Stomach (tissue), 9 donors: ENCODE results near the gene FAM234B. TPM values are rescaled to one million over a fixed set of nuclear protein-coding genes. Genes with fewer than 3 reads are reported as not detected.

Experiments used
- DNase-seq, 2 donors: peaks; one replicate each; pipeline versions ENCODE4 v3.0.0 to v3.0.0-alpha.2; 2013 to 2019
- H3K27ac ChIP-seq, 5 donors: fragments of 200-600 bp in 4 of 5; sonication (generic) in 4 of 5; one replicate each; pipeline ENCODE4 v1.5.1; 2013 to 2019; ENCODE audit warnings: mild to moderate bottlenecking in 1 of 5, moderate library complexity in 1 of 5
- H3K27me3 ChIP-seq, 3 donors: fragments of 200-600 bp; sonication (generic); one replicate each; pipeline ENCODE4 v1.5.1; 2017 to 2019; ENCODE audit warnings: mixed run types in 1 of 3
- H3K36me3 ChIP-seq, 4 donors: fragments of 200-600 bp; sonication (generic); 1 replicate in 3 of 4; 2 replicates in 1 of 4; pipeline ENCODE4 v1.5.1; 2016 to 2019
- H3K4me1 ChIP-seq, 4 donors: fragments of 200-600 bp; sonication (generic); one replicate each; pipeline ENCODE4 v1.5.1; 2016 to 2019
- H3K4me3 ChIP-seq, 4 donors: fragments of 200-600 bp; sonication (generic) in 3 of 4; one replicate each; pipeline ENCODE4 v1.5.1; 2016 to 2019; ENCODE audit warnings: mild to moderate bottlenecking in 1 of 4
- H3K9me3 ChIP-seq, 4 donors: fragments of 200-600 bp; sonication (generic); one replicate each; pipeline ENCODE4 v1.5.1; 2016 to 2019
- EP300 ChIP-seq: sonication (generic); formaldehyde crosslinking; IDR thresholded peaks from one replicate; pipeline ENCODE4 v1.6.1; 2017; ENCODE audit warnings: antibody characterized with exemption
- POLR2A ChIP-seq, 4 donors: fragments of 450-650 bp; IDR thresholded peaks; one replicate each; pipeline ENCODE4 v1.6.1; 2016; ENCODE audit warnings: antibody characterized with exemption in 4 of 4, control low read depth in 2 of 4, mild to moderate bottlenecking in 1 of 4, moderate library complexity in 1 of 4
- POLR2AphosphoS5 ChIP-seq, 3 donors: sonication (generic); formaldehyde crosslinking; IDR thresholded peaks; one replicate each; pipeline ENCODE4 v1.6.1; 2016; ENCODE audit warnings: antibody characterized with exemption in 3 of 3
- WGBS, 5 donors: extraction: QIAGEN DNeasy Blood & Tissue Kit in 3 of 5; methylation state at CpG; one replicate each; pipeline versions ENCODE4 v1.1.5 to v1.1.7; 2013 to 2018; 5-methylcytosine and 5-hydroxymethylcytosine counted together
- intact Hi-C: fragments of 100-400 bp; cut with DNase I; formaldehyde crosslinking; loops from one replicate; pipeline ENCODE4 v1.15.1; 2023; ENCODE audit warnings: low total_unique reads
- polyA plus RNA-seq, 3 donors: library from polyadenylated mRNA; stranded (reverse); fragments of 200-250 nt; gene quantifications; one replicate each; pipeline ENCODE4 v1.2.3, GENCODE V29; 2013
- total RNA-seq, 5 donors: library from RNA; depleted of rRNA; stranded (reverse); fragments of >200 nt; gene quantifications; one replicate each; pipeline versions ENCODE4 v1.1.0 to v1.2.3, GENCODE V29; 2014 to 2016
- TF ChIP-seq, protein P1 (sequence below), 7 experiments: fragments of 450-650 bp in 4 of 7; fragments of 200-600 bp in 3 of 7; sonication (generic) in 3 of 7; IDR thresholded peaks; one replicate each; pipeline ENCODE4 v1.5.1; 2016 to 2019; ENCODE audit warnings: antibody characterized with exemption in 7 of 7, control low read depth in 2 of 7, mild to moderate bottlenecking in 1 of 7
- donor health status: healthy with polysubstance abuse.
- donor health status: Bipolar disorder and iron deficiency.
- donor health status: healthy.

Gene FAM234B
- total and polyA plus RNA-seq, 8 donors: 0.87 to 6.2 (median 2.5) TPM; not detected in 2

DNA sequence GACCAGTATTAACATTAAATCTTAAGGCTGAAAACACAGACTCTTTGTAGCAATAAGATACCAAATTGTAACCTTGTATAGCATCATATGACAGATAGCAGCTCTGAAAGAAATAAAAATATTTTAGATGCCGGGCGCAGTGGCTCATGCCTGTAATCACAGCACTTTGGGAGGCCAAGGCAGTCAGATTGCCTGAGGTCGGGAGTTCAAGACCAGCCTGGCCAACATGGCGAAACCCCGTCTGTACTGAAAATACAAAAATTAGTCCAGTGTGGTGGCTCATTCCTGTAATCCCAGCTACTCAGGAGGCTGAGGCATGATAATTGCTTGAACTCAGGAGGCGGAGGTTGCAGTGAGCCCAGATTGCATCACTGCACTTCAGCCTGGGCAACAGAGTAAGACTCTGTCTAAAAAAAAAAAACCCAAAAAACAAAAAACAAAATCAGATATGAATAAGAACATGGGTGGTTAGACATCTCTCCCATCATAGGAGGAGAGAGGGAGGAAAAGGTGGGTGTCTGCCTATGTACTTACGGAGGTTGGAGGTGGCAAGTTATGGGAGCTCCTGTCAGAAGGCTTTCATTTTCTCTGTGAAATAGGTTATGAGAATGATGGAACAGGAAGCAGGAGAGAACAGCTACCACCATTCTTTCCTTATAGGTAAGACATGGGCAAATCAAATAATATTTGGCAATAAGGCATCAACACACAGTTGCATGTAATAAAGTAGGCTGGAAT, 36.5 kb upstream of the FAM234B start:
- Histone ChIP-seq H3K36me3 (no peaks in the 10 kb centered on the region), H3K4me3 (no peak overlapping the region), H3K9me3 (no peaks in the 10 kb centered on the region), H3K27me3 (peaks cover 0 to 2% (median 0%) of the 10 kb centered on the region in 3 donors), H3K27ac (no peak overlapping the region), H3K4me1 (peaks cover 0 to 9% (median 3%) of the 10 kb centered on the region in 4 donors)
- 88 to 94% (median 93%) methylated on average over 7 of the region's 7 CpGs for WGBS, 5 donors
- no peak for TF ChIP-seq EP300
- TF ChIP-seq, protein P1, sequence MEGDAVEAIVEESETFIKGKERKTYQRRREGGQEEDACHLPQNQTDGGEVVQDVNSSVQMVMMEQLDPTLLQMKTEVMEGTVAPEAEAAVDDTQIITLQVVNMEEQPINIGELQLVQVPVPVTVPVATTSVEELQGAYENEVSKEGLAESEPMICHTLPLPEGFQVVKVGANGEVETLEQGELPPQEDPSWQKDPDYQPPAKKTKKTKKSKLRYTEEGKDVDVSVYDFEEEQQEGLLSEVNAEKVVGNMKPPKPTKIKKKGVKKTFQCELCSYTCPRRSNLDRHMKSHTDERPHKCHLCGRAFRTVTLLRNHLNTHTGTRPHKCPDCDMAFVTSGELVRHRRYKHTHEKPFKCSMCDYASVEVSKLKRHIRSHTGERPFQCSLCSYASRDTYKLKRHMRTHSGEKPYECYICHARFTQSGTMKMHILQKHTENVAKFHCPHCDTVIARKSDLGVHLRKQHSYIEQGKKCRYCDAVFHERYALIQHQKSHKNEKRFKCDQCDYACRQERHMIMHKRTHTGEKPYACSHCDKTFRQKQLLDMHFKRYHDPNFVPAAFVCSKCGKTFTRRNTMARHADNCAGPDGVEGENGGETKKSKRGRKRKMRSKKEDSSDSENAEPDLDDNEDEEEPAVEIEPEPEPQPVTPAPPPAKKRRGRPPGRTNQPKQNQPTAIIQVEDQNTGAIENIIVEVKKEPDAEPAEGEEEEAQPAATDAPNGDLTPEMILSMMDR (IDR thresholded peaks at IDR 0.05): no peak
- no peak for TF ChIP-seq POLR2AphosphoS5 (IDR thresholded peaks at IDR 0.05)
- no peak for TF ChIP-seq POLR2A (IDR thresholded peaks at IDR 0.05)
- no peak for DNase-seq
- intact Hi-C loops: no loop called here

DNA sequence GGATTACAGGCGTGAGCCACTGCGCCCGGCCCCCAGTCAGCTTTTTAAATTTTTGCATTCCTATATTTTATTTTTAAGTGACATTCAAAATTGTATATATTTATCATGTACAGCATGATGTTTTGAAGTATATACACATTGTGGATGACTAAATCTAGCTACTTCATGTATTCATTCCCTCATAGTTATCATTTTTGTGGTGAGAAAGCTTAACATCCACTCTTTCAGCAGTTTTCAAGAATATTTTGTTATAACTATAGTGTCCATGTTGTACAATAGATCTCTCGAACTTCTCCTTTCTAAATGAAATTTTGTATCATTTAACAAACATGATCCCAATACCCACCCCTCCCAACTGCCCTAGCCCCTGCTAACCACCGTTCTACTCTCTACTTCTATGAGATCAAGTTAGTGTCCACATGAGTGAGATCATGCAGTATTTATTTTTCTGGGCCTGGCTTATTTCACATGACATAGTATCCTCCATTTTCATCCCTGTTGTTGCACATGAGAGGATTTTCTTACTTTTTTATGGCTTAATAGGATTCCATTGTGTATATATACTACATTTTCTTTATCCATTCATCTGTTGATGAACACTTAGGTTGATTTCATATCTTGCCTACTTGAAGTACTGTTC, 35.3 kb upstream of the FAM234B start:
- no peak overlapping the region for H3K4me3 ChIP-seq
- no peak overlapping the region for H3K27ac ChIP-seq
- intact Hi-C loops: no loop called here
- no peak for DNase-seq
- H3K9me3 ChIP-seq: no peaks in the 10 kb centered on the region
- no peaks in the 10 kb centered on the region for H3K36me3 ChIP-seq
- H3K4me1 ChIP-seq: peaks cover 0 to 9% (median 3%) of the 10 kb centered on the region in 4 donors
- 77 to 83% (median 81%) methylated on average over 5 of the region's 5 CpGs for WGBS, 5 donors
- H3K27me3 ChIP-seq: peaks cover 0 to 8% (median 0%) of the 10 kb centered on the region in 3 donors
- no peak for TF ChIP-seq EP300
- no peak for TF ChIP-seq POLR2AphosphoS5 (IDR thresholded peaks at IDR 0.05)
- TF ChIP-seq, protein P1 (IDR thresholded peaks at IDR 0.05): no peak
- TF ChIP-seq POLR2A (IDR thresholded peaks at IDR 0.05): no peak

DNA sequence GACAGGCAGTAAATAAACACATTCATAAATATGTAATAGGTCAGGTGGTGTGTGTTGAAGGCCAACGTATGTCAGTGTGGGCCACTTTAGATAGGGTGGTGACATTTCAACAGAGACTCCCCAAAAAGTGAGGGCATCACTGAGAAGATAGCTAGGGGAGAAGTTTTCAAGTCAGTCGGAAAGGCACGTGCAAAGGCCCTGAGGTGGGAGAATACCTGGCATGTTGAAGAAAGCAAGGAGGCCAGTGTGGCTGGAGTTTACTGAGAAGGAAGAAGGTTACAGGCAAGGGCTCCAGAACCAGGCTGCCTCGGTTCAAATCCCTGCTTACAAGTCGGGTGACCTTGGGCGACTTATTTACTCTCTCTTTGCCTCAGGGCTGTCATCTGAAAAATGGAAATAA, 33.1 kb upstream of the FAM234B start:
- H3K9me3 ChIP-seq: no peaks in the 10 kb centered on the region
- intact Hi-C loops: no loop called here
- no peak overlapping the region for H3K27ac ChIP-seq
- 79 to 89% (median 81%) methylated on average over 6 of the region's 6 CpGs for WGBS, 5 donors
- peaks cover 0 to 9% (median 0%) of the 10 kb centered on the region in 4 donors for H3K4me1 ChIP-seq
- no peak overlapping the region for H3K4me3 ChIP-seq
- H3K36me3 ChIP-seq: no peaks in the 10 kb centered on the region
- no peak for DNase-seq
- TF ChIP-seq POLR2A (IDR thresholded peaks at IDR 0.05): no peak
- TF ChIP-seq, protein P1 (IDR thresholded peaks at IDR 0.05): no peak
- no peak for TF ChIP-seq EP300
- no peak for TF ChIP-seq POLR2AphosphoS5 (IDR thresholded peaks at IDR 0.05)
- peaks cover 0 to 8% (median 0%) of the 10 kb centered on the region in 3 donors for H3K27me3 ChIP-seq

DNA sequence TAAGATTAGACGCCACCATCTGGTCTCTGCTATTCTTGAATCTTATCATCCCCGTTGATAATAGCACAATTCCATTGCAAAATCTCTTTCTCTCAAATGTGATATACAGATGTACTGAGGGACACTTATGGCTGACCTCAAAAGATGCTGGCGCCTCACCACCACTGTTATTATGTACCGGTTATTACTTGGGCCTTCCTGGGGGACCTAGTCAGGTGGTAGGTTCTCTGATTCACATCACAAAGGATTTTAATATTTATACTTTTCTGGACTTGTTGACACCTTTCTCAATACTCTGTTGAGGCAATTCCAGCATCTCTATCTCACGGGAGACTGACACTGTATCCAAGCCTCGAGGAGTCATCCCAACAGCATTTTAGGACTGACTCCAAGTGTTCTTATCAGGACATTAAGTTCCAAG, 21.3 kb upstream of the FAM234B start:
- H3K27ac ChIP-seq: no peak overlapping the region
- peak in 1 of 2 donors; percentile 48 for DNase-seq
- TF ChIP-seq POLR2A (IDR thresholded peaks at IDR 0.05) (no peak), EP300 (no peak), POLR2AphosphoS5 (IDR thresholded peaks at IDR 0.05) (no peak)
- TF ChIP-seq, protein P1 (IDR thresholded peaks at IDR 0.05): no peak
- 75 to 88% (median 82%) methylated on average over 6 of the region's 6 CpGs for WGBS, 5 donors
- no peak overlapping the region for H3K4me3 ChIP-seq
- intact Hi-C loops: loop anchor here (10.0 kb wide), 2 partner anchors 62 to 182 kb away; no protein-coding TSS in a partner anchor
- no peaks in the 10 kb centered on the region for H3K9me3 ChIP-seq
- H3K4me1 ChIP-seq: peaks cover 0 to 17% (median 0%) of the 10 kb centered on the region in 4 donors
- no peaks in the 10 kb centered on the region for H3K27me3 ChIP-seq
- no peaks in the 10 kb centered on the region for H3K36me3 ChIP-seq
